HCEC 1CT (cell line): ENCODE results near the gene ARMC9.
"Not testable (repeated sequence)": the region's sequence is repeated elsewhere in the genome, so short reads cannot be mapped to it uniquely, and the experiment has no call there.

Source experiments
- DNase-seq: peaks from one replicate; pipeline ENCODE4 v3.0.0-alpha.2; 2017

Gene ARMC9

GRCh38 chr2:231343988-231344387 is 145.6 kb downstream of the ARMC9 start:
- no peak for DNase-seq

GRCh38 chr2:231344851-231345250 is 146.4 kb downstream of the ARMC9 start:
- DNase-seq = no peak

GRCh38 chr2:231347081-231347480 is 148.7 kb downstream of the ARMC9 start:
- no peak for DNase-seq

GRCh38 chr2:231347638-231348037 is 149.2 kb downstream of the ARMC9 start:
- DNase-seq = no peak

GRCh38 chr2:231348173-231348572 is 149.7 kb downstream of the ARMC9 start:
- DNase-seq = no peak

GRCh38 chr2:231348704-231349373 is 150.4 kb downstream of the ARMC9 start:
- DNase-seq = no peak

GRCh38 chr2:231349374-231349735 is 150.9 kb downstream of the ARMC9 start:
- DNase-seq = not testable (repeated sequence)

- DNase-seq = no peak
Observed at GRCh38 chr2:231351648-231352047, 153.2 kb downstream of the ARMC9 start.

- no peak for DNase-seq
Observed at GRCh38 chr2:231353469-231353868, 155.0 kb downstream of the ARMC9 start.

- DNase-seq = no peak
Observed at GRCh38 chr2:231355508-231356465, 157.4 kb downstream of the ARMC9 start.

GRCh38 chr2:231356466-231356844 is 158.0 kb downstream of the ARMC9 start:
- no peak for DNase-seq

GRCh38 chr2:231357048-231357447 is 158.6 kb downstream of the ARMC9 start:
- DNase-seq = no peak

- DNase-seq = no peak
Observed at GRCh38 chr2:231357931-231358330, 159.5 kb downstream of the ARMC9 start.

- no peak for DNase-seq
Observed at GRCh38 chr2:231359441-231359840, 161.0 kb downstream of the ARMC9 start.

- DNase-seq = no peak
Observed at GRCh38 chr2:231359948-231360347, 161.5 kb downstream of the ARMC9 start.

GRCh38 chr2:231360401-231360800 is 162.0 kb downstream of the ARMC9 start:
- DNase-seq = no peak

GRCh38 chr2:231360881-231361371 is 162.5 kb downstream of the ARMC9 start:
- no peak for DNase-seq

GRCh38 chr2:231361701-231362554 is 163.5 kb downstream of the ARMC9 start:
- no peak for DNase-seq

GRCh38 chr2:231362555-231363184 is 164.2 kb downstream of the ARMC9 start:
- DNase-seq = no peak

- no peak for DNase-seq
Observed at GRCh38 chr2:231364061-231364460, 165.6 kb downstream of the ARMC9 start.

GRCh38 chr2:231364961-231365810 is 166.8 kb downstream of the ARMC9 start:
- DNase-seq = peak; percentile 27

GRCh38 chr2:231367178-231367577 is 168.7 kb downstream of the ARMC9 start:
- no peak for DNase-seq
